Activated naive CD8-positive, alpha-beta T cell treated with anti-CD3 and anti-CD28 coated beads, Interleukin-2, amount 50 U/mL, for 24 hours (primary cell): ENCODE measurements around the gene ANKEF1.
"Not testable (repeated sequence)": the region's sequence is repeated elsewhere in the genome, so short reads cannot be mapped to it uniquely, and the experiment has no call there.

Source experiments
- ATAC-seq: fragments of 150-1000 bp; cut with Tn5 transposase; one replicate; pipeline ENCODE4 v1.10.0; 2021
- DNase-seq: peaks from one replicate; pipeline ENCODE4 v3.0.0; 2021
- H3K27ac Mint-ChIP-seq: one replicate; pipeline ENCODE4 v1.8.0; 2021; ENCODE audit warnings: mild to moderate bottlenecking, mixed read lengths
- H3K27me3 Mint-ChIP-seq: one replicate; pipeline ENCODE4 v1.8.0; 2021; ENCODE audit warnings: mixed read lengths
- H3K36me3 Mint-ChIP-seq: one replicate; pipeline ENCODE4 v1.8.0; 2021; ENCODE audit warnings: low read depth, mixed read lengths
- H3K4me1 Mint-ChIP-seq: one replicate; pipeline ENCODE4 v1.8.0; 2021; ENCODE audit warnings: mixed read lengths
- H3K4me3 Mint-ChIP-seq: one replicate; pipeline ENCODE4 v1.8.0; 2021; ENCODE audit warnings: mild to moderate bottlenecking, moderate library complexity, mixed read lengths
- H3K9me3 Mint-ChIP-seq: one replicate; pipeline ENCODE4 v1.8.0; 2021; ENCODE audit warnings: mixed read lengths

The ANKEF1 gene

GRCh38 chr20:10007747-10008146 lies 27.0 kb upstream of the ANKEF1 start:
- Mint-ChIP-seq H3K4me1 (no peaks in the 10 kb centered on the region), H3K9me3 (no peaks in the 10 kb centered on the region), H3K4me3 (no peak overlapping the region), H3K27ac (no peak overlapping the region), H3K36me3 (no peaks in the 10 kb centered on the region), H3K27me3 (peaks cover 2% of the 10 kb centered on the region)
- DNase-seq = no peak
- no peak for ATAC-seq

- Mint-ChIP-seq H3K27me3 (peaks cover 2% of the 10 kb centered on the region), H3K27ac (no peak overlapping the region), H3K4me3 (no peak overlapping the region), H3K4me1 (no peaks in the 10 kb centered on the region), H3K9me3 (no peaks in the 10 kb centered on the region), H3K36me3 (no peaks in the 10 kb centered on the region)
- ATAC-seq (no peak), DNase-seq (no peak)
Measured at GRCh38 chr20:10012464-10012863, 22.3 kb upstream of the ANKEF1 start.

GRCh38 chr20:10014431-10014830 lies 20.4 kb upstream of the ANKEF1 start:
- Mint-ChIP-seq H3K4me3 (no peak overlapping the region), H3K27ac (peak overlapping the region; percentile 18), H3K9me3 (no peaks in the 10 kb centered on the region), H3K4me1 (no peaks in the 10 kb centered on the region), H3K27me3 (peaks cover 3% of the 10 kb centered on the region), H3K36me3 (no peaks in the 10 kb centered on the region)
- ATAC-seq = no peak
- DNase-seq = no peak

- Mint-ChIP-seq H3K4me3 (no peak overlapping the region), H3K36me3 (no peaks in the 10 kb centered on the region), H3K9me3 (no peaks in the 10 kb centered on the region), H3K27ac (no peak overlapping the region), H3K4me1 (no peaks in the 10 kb centered on the region), H3K27me3 (peaks cover 22% of the 10 kb centered on the region)
- DNase-seq (no peak), ATAC-seq (no peak)
Measured at GRCh38 chr20:10020937-10021336, 13.8 kb upstream of the ANKEF1 start.

- peaks cover 4% of the 10 kb centered on the region for H3K9me3 Mint-ChIP-seq
- H3K36me3 Mint-ChIP-seq = no peaks in the 10 kb centered on the region
Measured at GRCh38 chr20:10022625-10023024, 12.2 kb upstream of the ANKEF1 start.

GRCh38 chr20:10023911-10024310 lies 10.9 kb upstream of the ANKEF1 start:
- Mint-ChIP-seq H3K9me3 (peaks cover 4% of the 10 kb centered on the region), H3K27me3 (peaks cover 37% of the 10 kb centered on the region), H3K4me3 (no peak overlapping the region), H3K36me3 (no peaks in the 10 kb centered on the region), H3K27ac (no peak overlapping the region), H3K4me1 (no peaks in the 10 kb centered on the region)
- no peak for DNase-seq
- no peak for ATAC-seq

More at GRCh38 chr20:10022625-10023024, 12.2 kb upstream of the ANKEF1 start:
- Mint-ChIP-seq H3K4me3 (no peak overlapping the region), H3K4me1 (no peaks in the 10 kb centered on the region), H3K27me3 (peaks cover 31% of the 10 kb centered on the region), H3K27ac (no peak overlapping the region)
- no peak for DNase-seq
- ATAC-seq = no peak

- not testable (repeated sequence) for H3K36me3 Mint-ChIP-seq, DNase-seq, H3K9me3 Mint-ChIP-seq, H3K4me3 Mint-ChIP-seq, ATAC-seq, H3K27ac Mint-ChIP-seq
- peaks cover 15% of the 10 kb centered on the region for H3K27me3 Mint-ChIP-seq
- H3K4me1 Mint-ChIP-seq = peaks cover 11% of the 10 kb centered on the region
Measured at GRCh38 chr20:10031451-10032215, 3.2 kb upstream of the ANKEF1 start.

- not testable (repeated sequence) for H3K27ac Mint-ChIP-seq, H3K4me3 Mint-ChIP-seq, ATAC-seq, H3K9me3 Mint-ChIP-seq, DNase-seq, H3K36me3 Mint-ChIP-seq
- Mint-ChIP-seq H3K27me3 (peaks cover 13% of the 10 kb centered on the region), H3K4me1 (peaks cover 11% of the 10 kb centered on the region)
Measured at GRCh38 chr20:10032269-10032668, 2.5 kb upstream of the ANKEF1 start.

- DNase-seq (no peak), ATAC-seq (no peak)
- Mint-ChIP-seq H3K9me3 (no peaks in the 10 kb centered on the region), H3K27ac (no peak overlapping the region), H3K4me3 (peak overlapping the region; percentile 22), H3K36me3 (no peaks in the 10 kb centered on the region), H3K4me1 (peaks cover 11% of the 10 kb centered on the region), H3K27me3 (peaks cover 3% of the 10 kb centered on the region)
Measured at GRCh38 chr20:10033905-10034650, 709 bp upstream of the ANKEF1 start.

- not testable (repeated sequence) for H3K36me3 Mint-ChIP-seq, ATAC-seq, H3K27ac Mint-ChIP-seq, H3K4me3 Mint-ChIP-seq, DNase-seq, H3K27me3 Mint-ChIP-seq, H3K9me3 Mint-ChIP-seq
- H3K4me1 Mint-ChIP-seq = peaks cover 11% of the 10 kb centered on the region
Measured at GRCh38 chr20:10036321-10036720, 1.5 kb downstream of the ANKEF1 start.

GRCh38 chr20:10040070-10040975 lies 5.5 kb downstream of the ANKEF1 start:
- no peak overlapping the region for H3K27ac Mint-ChIP-seq
- no peak for DNase-seq
- no peaks in the 10 kb centered on the region for H3K9me3 Mint-ChIP-seq
- H3K4me1 Mint-ChIP-seq = peaks cover 7% of the 10 kb centered on the region
- no peak overlapping the region for H3K4me3 Mint-ChIP-seq
- peaks cover 4% of the 10 kb centered on the region for H3K36me3 Mint-ChIP-seq
- H3K27me3 Mint-ChIP-seq = no peaks in the 10 kb centered on the region
- ATAC-seq = no peak

- no peak overlapping the region for H3K4me3 Mint-ChIP-seq
- no peak for ATAC-seq
- no peak for DNase-seq
- H3K27me3 Mint-ChIP-seq = no peaks in the 10 kb centered on the region
- peaks cover 4% of the 10 kb centered on the region for H3K36me3 Mint-ChIP-seq
- peaks cover 4% of the 10 kb centered on the region for H3K4me1 Mint-ChIP-seq
- peak overlapping the region; percentile 8 for H3K27ac Mint-ChIP-seq
- H3K9me3 Mint-ChIP-seq = no peaks in the 10 kb centered on the region
Measured at GRCh38 chr20:10042086-10042485, 7.3 kb downstream of the ANKEF1 start.

GRCh38 chr20:10047427-10047826 lies 12.6 kb downstream of the ANKEF1 start:
- no peaks in the 10 kb centered on the region for H3K9me3 Mint-ChIP-seq
- H3K27me3 Mint-ChIP-seq = no peaks in the 10 kb centered on the region
- ATAC-seq (no peak), DNase-seq (no peak)
- peaks cover 6% of the 10 kb centered on the region for H3K36me3 Mint-ChIP-seq
- no peak overlapping the region for H3K27ac Mint-ChIP-seq
- H3K4me3 Mint-ChIP-seq = no peak overlapping the region
- H3K4me1 Mint-ChIP-seq = no peaks in the 10 kb centered on the region

GRCh38 chr20:10051185-10051584 lies 16.4 kb downstream of the ANKEF1 start:
- H3K9me3 Mint-ChIP-seq = no peaks in the 10 kb centered on the region
- no peaks in the 10 kb centered on the region for H3K27me3 Mint-ChIP-seq
- ATAC-seq (no peak), DNase-seq (no peak)
- no peak overlapping the region for H3K27ac Mint-ChIP-seq
- H3K4me1 Mint-ChIP-seq = no peaks in the 10 kb centered on the region
- H3K4me3 Mint-ChIP-seq = no peak overlapping the region
- H3K36me3 Mint-ChIP-seq = peaks cover 8% of the 10 kb centered on the region
